Measurements from ENCODE around the gene MED13L.

Gene MED13L

DNA sequence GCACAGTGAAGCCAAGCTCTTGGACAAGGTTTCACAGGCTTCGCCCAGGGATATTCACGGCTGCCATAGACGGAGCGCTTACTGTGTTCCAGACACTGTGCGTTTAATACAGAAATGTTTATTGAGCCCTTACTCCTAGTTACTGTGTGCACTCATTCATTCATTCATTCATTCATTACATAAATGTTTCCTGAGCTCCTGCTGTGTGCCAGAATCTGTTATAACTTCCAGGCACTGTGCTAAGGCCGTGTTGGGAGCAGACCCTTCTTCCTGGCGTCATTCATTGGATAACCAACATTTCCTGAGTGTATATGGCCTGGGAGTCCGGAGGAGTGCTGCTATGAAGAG is 760 bp upstream of the MED13L start:
- DNase-seq (ENCODE audit: low read depth): no peak
- peak overlapping the region; percentile 54 for H3K4me3 ChIP-seq (ENCODE audit: low read depth, low read length)
- TF ChIP-seq, protein P1, sequence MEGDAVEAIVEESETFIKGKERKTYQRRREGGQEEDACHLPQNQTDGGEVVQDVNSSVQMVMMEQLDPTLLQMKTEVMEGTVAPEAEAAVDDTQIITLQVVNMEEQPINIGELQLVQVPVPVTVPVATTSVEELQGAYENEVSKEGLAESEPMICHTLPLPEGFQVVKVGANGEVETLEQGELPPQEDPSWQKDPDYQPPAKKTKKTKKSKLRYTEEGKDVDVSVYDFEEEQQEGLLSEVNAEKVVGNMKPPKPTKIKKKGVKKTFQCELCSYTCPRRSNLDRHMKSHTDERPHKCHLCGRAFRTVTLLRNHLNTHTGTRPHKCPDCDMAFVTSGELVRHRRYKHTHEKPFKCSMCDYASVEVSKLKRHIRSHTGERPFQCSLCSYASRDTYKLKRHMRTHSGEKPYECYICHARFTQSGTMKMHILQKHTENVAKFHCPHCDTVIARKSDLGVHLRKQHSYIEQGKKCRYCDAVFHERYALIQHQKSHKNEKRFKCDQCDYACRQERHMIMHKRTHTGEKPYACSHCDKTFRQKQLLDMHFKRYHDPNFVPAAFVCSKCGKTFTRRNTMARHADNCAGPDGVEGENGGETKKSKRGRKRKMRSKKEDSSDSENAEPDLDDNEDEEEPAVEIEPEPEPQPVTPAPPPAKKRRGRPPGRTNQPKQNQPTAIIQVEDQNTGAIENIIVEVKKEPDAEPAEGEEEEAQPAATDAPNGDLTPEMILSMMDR (conservative IDR thresholded peaks at IDR 0.05; ENCODE audit: low read depth, low read length): no peak

DNA sequence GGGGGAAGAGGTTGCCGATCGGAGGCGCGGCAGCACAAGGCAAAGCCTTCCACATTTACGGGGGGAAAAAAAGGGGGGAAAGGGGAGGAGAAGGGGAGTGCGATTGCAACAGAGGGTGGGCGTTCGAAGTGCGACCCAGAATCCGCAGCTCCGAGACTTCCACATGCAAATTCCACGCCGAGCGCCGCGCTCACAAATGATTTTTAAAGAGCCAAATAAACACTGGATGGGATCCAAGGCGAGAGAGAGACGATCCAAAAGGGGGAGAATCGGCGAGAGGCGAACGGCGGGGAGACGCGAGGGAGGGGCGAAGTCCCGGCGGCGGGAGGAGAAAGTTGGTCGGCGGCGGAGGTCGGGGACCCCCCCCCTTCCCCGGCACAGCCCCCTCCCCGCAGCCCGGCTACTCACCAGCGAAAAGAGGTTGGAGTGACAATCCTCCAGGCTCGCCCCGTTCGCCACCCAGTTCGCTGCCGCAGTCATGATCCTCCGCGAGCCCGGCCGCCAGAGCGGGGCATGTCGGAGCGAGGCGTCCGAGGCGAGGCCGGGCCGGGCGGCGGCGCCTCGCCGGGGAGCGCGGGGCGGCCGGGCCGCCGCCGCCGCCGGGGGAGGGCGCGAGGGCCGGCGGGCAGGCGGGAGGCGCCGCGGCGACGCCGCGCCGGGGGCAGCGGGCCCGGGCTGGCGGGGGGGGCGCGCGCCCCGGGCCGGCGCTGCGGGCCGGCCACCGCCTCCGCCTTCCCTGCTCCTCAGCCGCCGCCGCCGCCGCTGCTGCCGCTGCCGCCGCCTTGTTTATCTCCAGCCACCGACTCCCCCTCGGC is 634 bp downstream of the MED13L start:
- peak overlapping the region; percentile 84 for H3K4me3 ChIP-seq (ENCODE audit: low read depth, low read length)
- peak; percentile 79 for DNase-seq (ENCODE audit: low read depth)
- TF ChIP-seq, protein P1 (conservative IDR thresholded peaks at IDR 0.05; ENCODE audit: low read depth, low read length): no peak

GRCh38 chr12:116274551-116275375 is 2.7 kb downstream of the MED13L start:
- no peak for DNase-seq (ENCODE audit: low read depth)
- TF ChIP-seq, protein P1 (conservative IDR thresholded peaks at IDR 0.05; ENCODE audit: low read depth, low read length): no peak
- H3K4me3 ChIP-seq (ENCODE audit: low read depth, low read length): peak overlapping the region; percentile 84

DNA sequence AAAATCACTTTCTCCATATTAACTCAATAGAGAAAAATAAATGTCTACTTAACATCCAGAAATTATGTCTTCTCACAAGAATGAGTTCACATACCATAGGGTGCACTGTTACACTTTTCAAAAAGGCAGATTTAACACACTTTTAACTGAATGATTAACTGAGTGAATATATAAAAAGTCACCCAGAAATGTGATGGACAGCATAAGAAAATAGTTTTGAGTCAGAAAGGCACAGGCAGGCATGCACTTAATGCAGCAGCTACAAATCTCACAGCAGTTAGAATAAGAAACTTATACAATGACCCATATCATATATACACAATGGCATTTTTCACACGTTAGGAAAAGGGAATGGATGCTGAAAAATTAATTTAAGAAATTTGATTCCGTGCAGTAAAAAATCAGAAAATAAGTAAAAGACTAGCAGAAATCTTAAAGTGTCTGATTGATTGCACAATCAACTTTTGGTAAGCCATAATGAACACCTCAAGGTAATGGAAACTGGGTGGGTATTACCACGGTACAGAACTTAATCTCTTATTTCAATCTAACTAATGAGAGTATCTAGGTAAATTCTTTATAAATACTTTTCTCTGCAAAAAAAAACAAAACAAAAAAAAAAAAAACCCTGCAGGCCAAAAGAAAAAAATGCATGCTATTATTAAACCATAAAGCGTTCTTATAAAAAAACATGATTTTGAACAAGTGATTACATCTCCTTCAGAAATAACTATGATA is 3.5 kb downstream of the MED13L start:
- TF ChIP-seq, protein P1 (conservative IDR thresholded peaks at IDR 0.05; ENCODE audit: low read depth, low read length): no peak
- no peak overlapping the region for H3K4me3 ChIP-seq (ENCODE audit: low read depth, low read length)
- DNase-seq (ENCODE audit: low read depth): no peak

DNA sequence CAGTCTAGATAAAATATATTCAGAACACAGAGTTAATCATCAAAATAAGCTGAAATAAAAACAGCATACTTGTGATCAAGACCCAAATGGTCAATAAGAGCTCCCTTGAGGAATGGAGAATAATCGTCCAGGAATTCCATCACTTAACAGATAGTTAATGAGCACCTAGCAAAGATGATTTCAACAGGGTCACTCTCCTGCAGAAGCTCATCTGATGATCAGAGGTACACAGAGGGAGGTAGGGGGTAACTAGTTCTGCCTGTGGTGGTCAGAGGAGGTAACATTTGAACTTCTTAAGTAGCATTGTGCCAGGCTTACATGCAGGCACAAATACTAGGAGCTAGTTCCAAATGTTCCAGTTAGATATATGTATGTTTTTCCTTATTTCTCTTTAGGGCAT is 9.5 kb downstream of the MED13L start:
- TF ChIP-seq, protein P1 (conservative IDR thresholded peaks at IDR 0.05; ENCODE audit: low read depth, low read length): no peak
- H3K4me3 ChIP-seq (ENCODE audit: low read depth, low read length): no peak overlapping the region
- no peak for DNase-seq (ENCODE audit: low read depth)

- TF ChIP-seq, protein P1 (conservative IDR thresholded peaks at IDR 0.05; ENCODE audit: low read depth, low read length): no peak
- peak; percentile 40 for DNase-seq (ENCODE audit: low read depth)
- no peak overlapping the region for H3K4me3 ChIP-seq (ENCODE audit: low read depth, low read length)
These were observed 10.7 kb downstream of the MED13L start for GRCh38 chr12:116266631-116267349.

Data from choroid plexus epithelial cell (primary cell).